HPDE6-E6E7 (cell line): ENCODE measurements around the gene ABCC11.
"Not testable (repeated sequence)": the region's sequence is repeated elsewhere in the genome, so short reads cannot be mapped to it uniquely, and the experiment has no call there.

Experiments used
- DNase-seq: peaks from one replicate; pipeline ENCODE4 v3.0.0; 2011; ENCODE audit warnings: missing footprints; ENCODE audit errors: extremely low spot score

The ABCC11 gene

DNA sequence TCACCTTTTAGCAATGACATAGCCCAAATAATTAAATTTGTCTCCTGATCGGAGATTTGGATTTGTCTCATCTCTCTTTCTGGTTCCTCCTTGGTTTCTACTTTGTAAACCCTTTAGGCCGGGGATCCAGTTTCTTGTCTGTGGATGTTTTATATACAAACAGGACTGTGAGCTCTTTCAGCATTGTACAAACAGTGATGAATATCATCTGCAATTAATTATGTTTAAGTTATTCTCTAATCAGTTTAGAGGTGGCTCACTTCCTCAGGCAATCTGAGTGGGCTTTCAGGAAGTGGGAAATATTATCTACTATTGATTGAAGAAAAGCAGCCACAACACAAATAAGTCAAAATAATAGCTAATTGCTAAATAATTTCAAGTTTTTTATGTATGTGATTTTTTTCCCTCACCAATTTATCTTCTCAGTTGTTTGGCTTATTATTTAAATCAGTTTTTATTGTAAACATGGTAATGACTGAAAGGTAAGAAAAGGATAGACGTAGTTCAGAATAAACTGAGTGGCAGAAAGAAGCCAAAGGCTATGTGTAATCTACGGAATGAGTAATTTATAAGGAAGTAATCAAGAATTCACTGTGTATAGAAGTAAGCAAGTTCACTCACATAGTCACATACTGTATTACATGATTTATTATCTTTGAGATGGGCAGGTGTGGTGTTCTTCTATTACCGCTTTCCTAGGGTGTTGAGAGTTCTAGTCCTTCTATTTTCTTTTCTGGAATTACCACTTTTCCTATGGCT is 3.4 kb upstream of the ABCC11 start:
- DNase-seq: no peak

DNA sequence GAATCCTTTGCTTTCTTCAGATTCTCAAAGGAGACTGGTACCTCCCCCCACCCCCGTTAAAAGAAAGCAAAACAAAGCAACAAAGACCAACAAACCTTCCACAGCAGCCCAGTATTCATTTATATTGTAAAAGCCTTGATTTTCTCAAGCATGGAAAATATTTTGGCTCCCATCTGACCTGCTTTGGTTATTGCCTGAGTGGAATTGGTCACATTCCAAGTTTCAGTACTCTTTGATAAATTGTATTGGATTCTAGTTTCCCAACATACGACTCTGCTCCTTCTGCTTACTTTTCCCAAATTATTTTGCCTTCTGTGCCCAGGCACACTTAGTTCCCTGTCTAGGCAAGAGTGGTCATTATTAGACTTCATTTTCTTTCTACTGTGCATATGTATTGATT is 1.3 kb downstream of the ABCC11 start:
- DNase-seq: no peak

GRCh38 chr16:48244863-48245195 is 2.5 kb downstream of the ABCC11 start:
- DNase-seq: no peak

GRCh38 chr16:48244080-48244862 is 3.1 kb downstream of the ABCC11 start, which contains the start of gene LONP2:
LONP2 (plus strand) TSS chr16:48244300; CDS start chr16:48244389, 89 bp downstream.
- DNase-seq: peak; percentile 78

DNA sequence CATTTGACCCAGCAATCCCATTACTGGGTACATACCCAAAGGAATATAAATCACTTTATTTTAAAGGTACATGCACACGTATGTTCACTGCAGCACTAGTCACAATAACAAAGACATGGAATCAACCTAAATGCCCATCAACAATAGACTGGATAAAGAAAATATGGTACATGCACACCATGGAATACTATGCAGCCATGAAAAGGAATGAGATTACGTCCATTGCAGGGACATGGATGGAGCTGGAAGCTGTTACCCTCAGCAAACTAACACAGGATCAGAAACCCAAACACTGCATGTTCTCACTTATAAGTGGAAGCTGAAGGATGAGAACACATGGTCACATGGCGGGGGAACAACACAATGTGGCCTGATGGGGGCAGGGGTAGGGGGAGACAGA is 7.2 kb downstream of the ABCC11 start:
- DNase-seq: not testable (repeated sequence)

DNA sequence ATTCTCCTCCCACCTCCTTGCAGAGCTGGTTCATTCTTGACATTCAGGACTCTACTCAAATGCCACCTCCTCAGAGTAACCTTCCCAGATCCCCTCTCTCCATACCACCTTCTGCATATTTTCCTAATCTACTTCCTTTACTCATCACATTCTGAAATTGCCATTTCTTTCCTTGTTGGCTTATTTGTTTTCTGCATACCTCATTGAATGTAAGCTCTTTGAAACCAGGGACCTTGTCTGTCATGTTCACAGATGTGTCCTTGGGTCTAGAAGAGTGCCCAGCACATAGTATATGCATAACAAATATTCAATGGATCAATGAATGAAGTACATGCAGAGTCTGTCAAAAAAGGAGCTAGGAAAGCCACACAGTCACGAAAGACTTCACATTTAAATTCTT is 11.1 kb downstream of the ABCC11 start:
- no peak for DNase-seq

DNA sequence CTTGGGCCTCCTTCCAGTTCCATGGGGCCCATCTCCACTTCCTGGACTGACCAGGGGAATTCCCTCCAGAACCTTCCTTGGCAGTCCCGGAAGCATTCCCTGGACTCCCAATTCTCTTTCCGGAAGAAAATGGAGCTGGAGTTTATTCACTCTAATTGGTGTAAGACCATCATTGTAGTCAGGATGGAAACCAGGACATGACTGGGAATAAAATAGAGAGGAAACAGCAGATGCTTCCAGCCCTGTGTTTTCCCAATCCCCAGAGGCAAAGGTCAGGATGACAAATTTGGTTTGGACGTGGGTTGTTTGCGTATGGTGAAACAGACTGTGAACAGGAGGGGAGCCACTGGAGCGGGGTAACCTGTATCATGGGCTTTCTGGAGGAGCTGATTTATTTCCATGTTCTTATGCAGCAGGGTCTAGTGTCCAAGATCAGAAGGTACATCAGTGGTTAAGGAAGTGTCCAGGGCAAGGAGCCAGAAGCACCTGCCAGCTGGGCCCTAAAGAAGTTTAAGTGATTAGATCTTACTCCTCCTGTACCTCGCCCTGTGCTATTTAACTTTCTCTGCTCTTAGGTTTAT is 11.7 kb downstream of the ABCC11 start:
- no peak for DNase-seq

- DNase-seq: no peak
Observed at GRCh38 chr16:48235058-48235555, 12.2 kb downstream of the ABCC11 start.

DNA sequence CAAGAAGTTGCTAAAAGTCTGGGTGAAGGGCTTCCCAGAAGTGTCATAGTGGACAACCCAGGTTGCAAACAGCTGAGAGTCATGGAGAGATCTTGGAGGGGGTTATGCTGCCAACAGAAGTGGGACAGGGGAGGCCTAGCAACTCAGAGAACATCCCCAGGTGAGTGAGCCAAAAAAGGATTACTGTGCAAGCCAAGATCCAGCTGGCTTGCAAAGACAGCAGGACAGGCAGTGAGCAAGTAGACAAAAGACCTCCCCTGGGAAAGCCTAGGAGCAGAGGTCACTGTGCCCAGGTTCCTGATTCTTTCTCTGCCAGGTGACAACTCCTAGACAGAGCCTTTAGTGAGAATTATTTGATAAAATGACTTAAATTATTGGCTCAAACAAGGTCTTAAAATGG is 12.7 kb downstream of the ABCC11 start:
- DNase-seq: no peak

GRCh38 chr16:48232493-48233040 is 14.8 kb downstream of the ABCC11 start:
- no peak for DNase-seq

DNA sequence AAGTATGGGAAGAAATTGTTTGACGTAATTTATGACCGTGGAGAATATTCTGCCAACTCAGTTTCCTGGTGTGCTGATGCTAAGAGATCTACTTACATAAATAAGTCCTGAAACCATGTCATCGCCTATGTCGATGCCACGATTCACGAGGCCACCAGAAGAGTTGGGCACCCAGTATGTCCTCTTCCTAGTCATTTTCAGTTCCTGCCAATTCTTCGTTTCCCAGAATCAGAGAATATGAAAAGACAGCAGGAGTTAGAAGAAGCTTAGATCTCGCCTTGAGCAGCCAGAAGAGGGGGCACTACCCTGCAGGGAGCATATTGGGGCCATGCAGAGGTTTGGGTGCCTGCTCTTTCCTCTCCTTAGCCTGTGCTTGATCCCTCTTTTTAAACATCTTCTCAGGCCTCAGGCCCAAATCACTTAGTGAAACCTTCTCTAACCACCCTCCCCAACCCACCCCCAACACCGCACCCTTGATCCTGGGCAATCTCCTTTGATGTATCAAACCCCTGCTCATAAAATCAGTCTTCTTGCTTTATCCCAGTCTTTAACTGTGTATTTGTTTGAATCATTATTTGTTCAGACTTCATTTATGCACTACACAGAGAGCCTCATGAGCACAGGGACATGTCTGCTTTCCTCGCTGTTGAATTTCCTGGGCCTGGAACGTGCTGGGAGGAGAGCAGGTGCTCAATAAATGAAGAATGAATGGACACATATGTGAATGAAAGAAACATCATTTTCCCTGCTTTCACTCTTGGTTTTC is 15.4 kb downstream of the ABCC11 start:
- DNase-seq: no peak

GRCh38 chr16:48225456-48225855 is 21.9 kb downstream of the ABCC11 start:
- DNase-seq: no peak

DNA sequence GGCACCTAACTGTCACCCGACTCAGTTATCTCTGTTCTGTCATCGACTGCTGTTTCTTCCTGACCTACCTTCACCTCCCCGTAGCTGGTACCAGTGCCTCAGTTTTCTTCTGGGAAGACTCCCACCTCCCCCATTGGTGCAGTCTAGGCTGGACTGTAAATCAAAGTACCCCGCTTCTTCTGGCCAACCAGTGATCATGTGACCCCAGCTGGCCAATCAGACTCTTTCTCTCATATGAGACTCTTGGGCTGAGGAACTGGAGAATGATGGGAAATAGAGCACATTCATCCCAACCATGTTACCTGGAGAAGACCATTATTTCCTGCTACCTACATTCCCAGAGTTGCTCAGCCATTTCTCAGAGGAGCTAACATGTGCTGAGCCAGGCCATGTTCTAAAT is 23.8 kb downstream of the ABCC11 start:
- no peak for DNase-seq

DNA sequence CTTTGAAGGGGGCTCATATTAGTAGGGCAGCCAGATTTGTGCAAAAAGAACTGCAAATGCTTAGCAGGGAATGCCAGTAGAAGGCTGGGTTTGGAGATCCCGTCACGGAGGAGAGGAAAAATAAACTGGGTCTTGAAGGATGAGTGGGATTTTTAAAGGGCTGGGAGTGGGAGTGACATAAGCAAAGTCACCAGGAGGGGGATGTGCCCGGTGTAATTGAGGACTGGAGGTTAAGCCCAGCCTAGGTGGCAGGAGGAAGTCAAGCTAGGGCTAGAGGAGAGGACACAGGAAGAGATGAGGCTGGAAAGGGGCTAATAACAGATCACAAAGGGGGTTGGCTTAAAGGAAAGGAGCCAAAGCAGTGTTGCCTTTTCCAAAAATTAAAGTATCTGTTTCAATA is 26.4 kb downstream of the ABCC11 start:
- no peak for DNase-seq

DNA sequence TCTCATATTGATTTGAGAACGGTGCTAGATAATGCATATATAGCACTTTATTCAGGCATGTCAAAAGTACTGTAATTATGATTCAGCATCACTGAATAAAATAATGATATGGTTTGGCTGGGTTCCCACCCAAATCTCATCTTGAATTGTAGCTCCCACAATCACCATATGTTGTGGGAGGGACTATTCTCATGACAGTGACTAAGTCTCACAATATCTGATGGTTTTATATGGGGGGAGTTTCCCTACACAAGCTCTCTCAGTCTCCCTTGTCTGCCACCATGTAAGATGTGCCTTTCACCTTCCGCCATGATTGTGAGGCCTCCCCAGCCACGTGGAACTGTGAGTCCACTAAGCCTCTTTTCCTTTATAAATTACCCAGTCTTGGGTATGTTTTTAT is 28.9 kb downstream of the ABCC11 start:
- DNase-seq: no peak

- DNase-seq: no peak
Observed at GRCh38 chr16:48217708-48218107, 29.6 kb downstream of the ABCC11 start.

GRCh38 chr16:48215738-48216137 is 31.6 kb downstream of the ABCC11 start:
- DNase-seq: no peak

GRCh38 chr16:48212033-48212432 is 35.3 kb downstream of the ABCC11 start:
- no peak for DNase-seq

DNA sequence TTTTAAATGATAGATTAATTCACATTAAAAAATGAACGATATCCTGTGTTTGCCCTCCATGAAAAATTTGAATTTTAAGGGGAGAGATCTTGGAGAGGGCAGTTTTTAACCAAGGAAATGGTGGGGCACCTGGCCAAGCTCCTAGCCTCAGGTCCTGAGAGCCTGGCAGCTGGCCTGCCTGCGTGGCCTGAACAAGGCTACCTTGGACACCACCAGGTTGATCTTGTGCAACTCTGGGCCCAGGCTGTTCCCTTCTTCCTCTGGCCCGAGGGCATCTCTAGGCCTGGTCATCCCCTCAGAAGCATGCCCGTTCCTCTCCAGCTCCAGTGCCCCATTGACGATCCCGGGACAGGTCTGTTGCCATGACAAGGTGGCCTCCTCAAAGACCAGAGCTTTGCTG is 36.6 kb downstream of the ABCC11 start:
- DNase-seq: no peak

GRCh38 chr16:48206594-48207242 is 40.6 kb downstream of the ABCC11 start:
- peak; percentile 39 for DNase-seq

DNA sequence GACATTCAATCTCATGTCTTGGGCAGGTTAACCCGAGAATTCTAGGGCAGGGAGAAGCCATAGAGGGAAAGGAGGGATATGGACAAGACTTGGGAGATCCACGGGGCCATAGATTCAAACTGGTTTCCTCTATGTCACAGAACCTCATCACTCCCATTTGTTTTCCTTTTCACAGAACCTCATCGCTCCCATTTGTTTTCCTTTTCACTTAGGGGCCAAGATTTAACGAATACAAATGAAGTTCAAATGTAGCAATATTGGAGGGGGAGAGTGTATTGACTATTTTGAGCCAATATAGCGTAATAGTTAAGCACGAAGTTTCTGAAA is 42.6 kb downstream of the ABCC11 start:
- DNase-seq: no peak
